Mononuclear cell (primary cell): ENCODE measurements around the gene DYRK1B. TPM values are rescaled to one million over a fixed set of nuclear protein-coding genes. Genes with fewer than 3 reads are reported as not detected.

ENCODE experiments used
- total RNA-seq: library from RNA; depleted of rRNA; stranded (reverse); fragments of >200 nt; gene quantifications from one replicate; pipeline ENCODE4 v1.2.3, GENCODE V29; 2012

Gene DYRK1B
- total RNA-seq, 1 donor = 6.5 TPM

Other genes with a start within 250 kb of the DYRK1B start
- not detected for gene LGALS13, start 231.6 kb downstream of the DYRK1B start, total RNA-seq
- gene LGALS16, start 178.2 kb downstream of the DYRK1B start, total RNA-seq = not detected
- 0.31 TPM for gene LGALS14, start 129.7 kb downstream of the DYRK1B start, total RNA-seq
- gene CLC, start 96.1 kb downstream of the DYRK1B start, total RNA-seq = 0.73 TPM
- not detected for gene LEUTX, start 55.3 kb downstream of the DYRK1B start, total RNA-seq
- 195 TPM for gene FBL, start 12.2 kb upstream of the DYRK1B start, total RNA-seq
- 4.7 TPM for gene FCGBP, start 100.5 kb upstream of the DYRK1B start, total RNA-seq
- 45.0 TPM for gene PSMC4, start 137.0 kb upstream of the DYRK1B start, total RNA-seq
- 1.5 TPM for gene ZNF546, start 162.9 kb upstream of the DYRK1B start, total RNA-seq
- 10.4 TPM for gene ZNF780B, start 222.1 kb upstream of the DYRK1B start, total RNA-seq